Muscle of leg (tissue), 11 donors: ENCODE data around the gene CAPZB. TPM values are rescaled to one million over a fixed set of nuclear protein-coding genes. Genes with fewer than 3 reads are reported as not detected.

Source experiments
- DNase-seq: peaks from one replicate; pipeline ENCODE4 v3.0.0; 2013
- H3K27ac ChIP-seq: one replicate; pipeline ENCODE4 v1.5.1; 2013; ENCODE audit warnings: mild to moderate bottlenecking, low read length, control low read depth
- H3K27me3 ChIP-seq: one replicate; pipeline ENCODE4 v1.6.1; 2013; ENCODE audit warnings: low read length; ENCODE audit not compliant: control insufficient read depth, insufficient read depth
- H3K36me3 ChIP-seq: one replicate; pipeline ENCODE4 v1.6.1; 2013; ENCODE audit warnings: low read length; ENCODE audit not compliant: control insufficient read depth, insufficient read depth
- H3K4me1 ChIP-seq: one replicate; pipeline ENCODE4 v1.6.1; 2013; ENCODE audit warnings: low read length; ENCODE audit not compliant: control insufficient read depth, insufficient read depth
- H3K4me3 ChIP-seq: one replicate; pipeline ENCODE4 v1.5.1; 2013; ENCODE audit warnings: low read length, control low read depth
- H3K9me3 ChIP-seq: replicated peaks from 2 replicates; pipeline ENCODE4 v1.6.1; 2013; ENCODE audit warnings: low read depth, low read length; ENCODE audit not compliant: control insufficient read depth
- WGBS: methylation state at CpG from one replicate; pipeline ENCODE4 v1.1.5; 2013; ENCODE audit warnings: missing lambda C conversion rate; ENCODE audit not compliant: insufficient coverage; 5-methylcytosine and 5-hydroxymethylcytosine counted together
- polyA plus RNA-seq, 8 donors: library from polyadenylated mRNA; unstranded; fragments of 120-200 nt; gene quantifications; one replicate each; pipeline versions ENCODE4 v1.2.1 to v1.2.3, GENCODE V29; 2013; ENCODE audit warnings: inconsistent platforms in 1 of 8, low replicate concordance in 1 of 8; ENCODE audit not compliant: insufficient read length in 8 of 8, insufficient read depth in 1 of 8
- total RNA-seq: library from RNA; stranded (reverse); fragments of 120-200 nt; gene quantifications from one replicate; pipeline ENCODE4 v1.2.4, GENCODE V29; 2013

The CAPZB gene
- total and polyA plus RNA-seq, 9 donors: 85.8 to 296 (median 267) TPM

- Histone ChIP-seq H3K27ac (no peak overlapping the region), H3K27me3 (no peaks in the 10 kb centered on the region), H3K9me3 (no peaks in the 10 kb centered on the region), H3K36me3 (peaks cover 29% of the 10 kb centered on the region), H3K4me1 (no peaks in the 10 kb centered on the region), H3K4me3 (no peak overlapping the region)
- 85% methylated on average over 5 of the region's 9 CpGs for WGBS
- no peak for DNase-seq
Measured at GRCh38 chr1:19333587-19334354, 151.6 kb downstream of the CAPZB start.

- no peaks in the 10 kb centered on the region for H3K27me3 ChIP-seq
- H3K4me1 ChIP-seq: no peaks in the 10 kb centered on the region
- WGBS: 88% methylated on average over 8 of the region's 12 CpGs
- no peaks in the 10 kb centered on the region for H3K9me3 ChIP-seq
- no peak for DNase-seq
- H3K4me3 ChIP-seq: no peak overlapping the region
- peaks cover 31% of the 10 kb centered on the region for H3K36me3 ChIP-seq
- H3K27ac ChIP-seq: no peak overlapping the region
Measured at GRCh38 chr1:19332832-19333231, 152.5 kb downstream of the CAPZB start.

DNA sequence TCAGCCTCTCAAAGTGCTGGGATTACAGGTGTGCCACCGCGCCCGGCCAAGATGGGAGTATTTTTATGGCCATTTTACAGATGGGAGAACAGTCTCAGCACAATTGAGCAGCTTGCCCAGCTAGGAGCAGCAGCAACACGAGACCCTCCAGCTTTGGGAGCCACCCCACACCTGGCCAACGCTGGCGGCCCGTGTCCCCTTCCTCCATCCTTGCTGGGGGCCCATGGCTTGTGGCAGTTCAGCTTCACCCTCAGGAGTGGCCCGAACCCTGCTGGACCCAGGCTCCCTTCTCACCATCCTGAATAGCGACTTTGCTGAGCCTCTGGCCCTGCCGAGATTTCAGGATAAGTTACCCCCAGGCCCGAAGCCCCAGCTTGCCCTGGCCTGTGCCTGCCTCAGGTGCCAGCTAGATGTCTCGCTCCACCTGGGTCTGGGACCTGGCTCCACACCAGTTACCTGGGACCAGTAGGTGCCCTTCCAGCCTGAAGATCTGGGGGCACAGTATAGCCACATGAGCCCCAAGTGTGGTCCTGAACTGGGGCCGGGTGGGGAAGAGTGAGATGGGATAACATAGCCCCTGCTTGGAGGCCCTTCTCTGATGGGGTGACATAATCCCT is 154.0 kb downstream of the CAPZB start:
- DNase-seq: no peak
- H3K36me3 ChIP-seq: peaks cover 44% of the 10 kb centered on the region
- no peaks in the 10 kb centered on the region for H3K9me3 ChIP-seq
- H3K4me3 ChIP-seq: no peak overlapping the region
- no peak overlapping the region for H3K27ac ChIP-seq
- H3K27me3 ChIP-seq: no peaks in the 10 kb centered on the region
- WGBS: 83% methylated on average over 9 of the region's 13 CpGs
- no peaks in the 10 kb centered on the region for H3K4me1 ChIP-seq

- WGBS: 69% methylated on average over 3 of the region's 14 CpGs
- Histone ChIP-seq H3K27me3 (no peaks in the 10 kb centered on the region), H3K9me3 (no peaks in the 10 kb centered on the region), H3K36me3 (peaks cover 52% of the 10 kb centered on the region), H3K4me1 (no peaks in the 10 kb centered on the region), H3K4me3 (no peak overlapping the region), H3K27ac (no peak overlapping the region)
- DNase-seq: no peak
Measured at GRCh38 chr1:19330449-19331135, 154.7 kb downstream of the CAPZB start.

DNA sequence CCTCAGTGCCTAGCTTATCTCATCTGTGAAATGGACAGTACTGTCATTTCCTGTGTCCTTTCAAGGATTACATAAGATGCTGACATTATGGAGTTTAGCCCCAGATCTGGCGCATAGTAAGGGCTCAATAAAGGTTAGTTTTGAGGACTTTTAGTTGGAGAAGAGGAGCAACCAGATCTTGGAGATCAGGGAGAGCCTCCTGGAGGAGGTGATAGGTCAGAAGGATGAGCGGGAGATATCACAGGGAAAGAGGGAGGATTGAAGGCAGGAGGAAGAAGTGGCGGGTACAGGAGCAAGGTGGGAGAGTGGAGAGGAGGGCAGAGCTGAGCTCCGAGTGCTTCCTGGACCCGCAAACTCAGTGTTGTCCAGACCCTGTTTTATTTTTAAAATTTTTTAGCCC is 155.7 kb downstream of the CAPZB start:
- peaks cover 61% of the 10 kb centered on the region for H3K36me3 ChIP-seq
- H3K4me3 ChIP-seq: no peak overlapping the region
- H3K4me1 ChIP-seq: no peaks in the 10 kb centered on the region
- H3K27me3 ChIP-seq: no peaks in the 10 kb centered on the region
- DNase-seq: no peak
- no peaks in the 10 kb centered on the region for H3K9me3 ChIP-seq
- no peak overlapping the region for H3K27ac ChIP-seq
- WGBS: 95% methylated on average over 5 of the region's 5 CpGs

GRCh38 chr1:19329188-19329587 is 156.2 kb downstream of the CAPZB start:
- WGBS: 91% methylated on average over 5 of the region's 13 CpGs
- Histone ChIP-seq H3K4me3 (no peak overlapping the region), H3K27me3 (no peaks in the 10 kb centered on the region), H3K36me3 (peaks cover 66% of the 10 kb centered on the region), H3K27ac (no peak overlapping the region), H3K9me3 (no peaks in the 10 kb centered on the region), H3K4me1 (no peaks in the 10 kb centered on the region)
- DNase-seq: no peak

DNA sequence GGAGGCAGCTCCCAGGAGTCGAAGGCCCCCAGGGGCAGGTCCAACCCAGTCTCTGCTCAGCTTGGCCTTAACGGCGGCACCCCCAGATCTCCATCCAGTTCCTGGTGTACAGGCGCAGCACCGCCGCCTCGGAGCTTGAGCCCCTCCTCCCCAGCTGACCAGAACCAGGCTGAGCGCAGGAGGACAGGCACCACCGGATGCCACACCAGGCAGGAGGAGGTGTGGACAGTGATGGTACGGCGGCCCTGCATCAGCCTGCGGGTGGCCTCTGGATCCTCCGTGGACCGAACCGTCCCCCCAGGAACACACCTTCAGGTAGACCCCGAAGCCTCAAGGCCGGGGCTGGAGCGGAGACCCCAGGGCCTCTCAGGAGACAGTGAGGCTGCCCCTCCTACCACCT is 156.9 kb downstream of the CAPZB start:
- DNase-seq: no peak
- Histone ChIP-seq H3K4me1 (no peaks in the 10 kb centered on the region), H3K36me3 (peaks cover 72% of the 10 kb centered on the region), H3K9me3 (no peaks in the 10 kb centered on the region), H3K4me3 (no peak overlapping the region), H3K27me3 (no peaks in the 10 kb centered on the region), H3K27ac (no peak overlapping the region)
- WGBS: 100% methylated on average over 3 of the region's 18 CpGs

DNA sequence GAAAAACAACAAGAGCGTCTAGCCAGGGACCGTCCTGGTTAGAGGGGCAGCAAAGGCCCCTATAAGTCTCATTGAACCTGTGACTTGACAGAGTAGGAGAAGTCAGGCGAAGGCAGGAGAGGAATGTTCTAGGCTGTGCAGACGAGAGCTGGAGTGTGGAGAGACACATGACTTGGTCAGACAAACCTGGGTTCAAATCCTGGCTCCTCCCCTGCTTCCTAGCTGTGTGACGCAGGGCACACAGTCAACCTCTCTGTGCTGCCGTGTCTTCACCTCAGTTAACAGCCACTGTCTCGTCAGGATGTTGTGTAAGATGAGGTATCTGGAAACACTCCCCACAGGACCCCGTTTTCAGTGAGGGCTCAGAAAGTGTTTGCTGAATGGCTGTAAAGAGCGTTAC is 157.6 kb downstream of the CAPZB start:
- Histone ChIP-seq H3K9me3 (no peaks in the 10 kb centered on the region), H3K27me3 (no peaks in the 10 kb centered on the region), H3K4me3 (no peak overlapping the region), H3K36me3 (peaks cover 75% of the 10 kb centered on the region), H3K27ac (no peak overlapping the region), H3K4me1 (no peaks in the 10 kb centered on the region)
- WGBS: 76% methylated on average over 6 of the region's 9 CpGs
- no peak for DNase-seq

- H3K4me3 ChIP-seq: no peak overlapping the region
- no peak overlapping the region for H3K27ac ChIP-seq
- no peaks in the 10 kb centered on the region for H3K27me3 ChIP-seq
- 78% methylated on average over 8 of the region's 16 CpGs for WGBS
- peaks cover 71% of the 10 kb centered on the region for H3K36me3 ChIP-seq
- DNase-seq: no peak
- no peaks in the 10 kb centered on the region for H3K9me3 ChIP-seq
- H3K4me1 ChIP-seq: no peaks in the 10 kb centered on the region
Measured at GRCh38 chr1:19327301-19327700, 158.0 kb downstream of the CAPZB start.

DNA sequence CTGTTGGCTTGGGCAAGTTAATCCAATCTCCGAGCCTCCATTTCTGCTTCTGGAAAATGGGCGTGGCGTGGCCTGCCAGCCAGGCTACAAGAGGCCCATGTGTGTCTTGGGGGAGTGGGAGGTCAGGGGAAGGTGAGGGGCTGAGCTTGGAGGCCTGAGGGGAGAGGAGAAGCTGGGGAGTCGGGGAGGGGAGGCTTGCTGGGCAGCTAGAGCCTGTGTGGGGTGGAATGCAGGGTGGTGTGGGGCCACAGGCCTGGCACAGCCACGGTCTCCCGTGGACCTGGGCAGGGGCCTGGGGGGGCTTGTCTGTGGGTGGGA is 158.6 kb downstream of the CAPZB start:
- Histone ChIP-seq H3K4me1 (no peaks in the 10 kb centered on the region), H3K4me3 (no peak overlapping the region), H3K27ac (no peak overlapping the region), H3K36me3 (peaks cover 75% of the 10 kb centered on the region), H3K27me3 (no peaks in the 10 kb centered on the region), H3K9me3 (no peaks in the 10 kb centered on the region)
- DNase-seq: no peak
- 89% methylated on average over 6 of the region's 6 CpGs for WGBS
